Tibial artery (tissue), 4 donors: ENCODE data around the gene HDAC4.

Source experiments
- DNase-seq, 2 donors: peaks; one replicate each; pipeline ENCODE4 v3.0.0-alpha.2; 2019
- H3K27ac ChIP-seq, 2 donors: fragments of 200-600 bp; sonication (generic) in 1 of 2; 1 replicate in 1 of 2; 2 replicates in 1 of 2; pipeline ENCODE4 v1.5.1; 2018 to 2019; ENCODE audit warnings: mild to moderate bottlenecking in 1 of 2
- H3K27me3 ChIP-seq, 2 donors: fragments of 200-600 bp; sonication (generic) in 1 of 2; one replicate each; pipeline versions ENCODE4 v1.5.1 to v1.6.0; 2016 to 2019
- H3K36me3 ChIP-seq, 3 donors: fragments of 200-600 bp; sonication (generic) in 2 of 3; one replicate each; pipeline ENCODE4 v1.5.1; 2016 to 2019; ENCODE audit warnings: mild to moderate bottlenecking in 2 of 3
- H3K4me1 ChIP-seq, 4 donors: fragments of 200-600 bp; sonication (generic) in 2 of 4; 1 replicate in 3 of 4; 2 replicates in 1 of 4; pipeline ENCODE4 v1.5.1; 2016 to 2019
- H3K4me3 ChIP-seq, 2 donors: fragments of 200-600 bp; sonication (generic) in 1 of 2; 1 replicate in 1 of 2; 2 replicates in 1 of 2; pipeline ENCODE4 v1.5.1; 2018 to 2019; ENCODE audit warnings: mild to moderate bottlenecking in 2 of 2
- H3K9me3 ChIP-seq, 3 donors: fragments of 200-600 bp; sonication (generic) in 1 of 3; one replicate each; pipeline ENCODE4 v1.5.1; 2016 to 2019
- intact Hi-C: fragments of 100-400 bp; cut with DNase I; formaldehyde crosslinking; loops from one replicate; pipeline ENCODE4 v1.15.0; 2023; ENCODE audit warnings: low total_unique reads
- TF ChIP-seq, protein P1 (sequence below), 2 experiments: fragments of 200-600 bp in 1 of 2; fragments of 450-650 bp in 1 of 2; IDR thresholded peaks; one replicate each; pipeline ENCODE4 v1.5.1; 2017 to 2019; ENCODE audit warnings: antibody characterized with exemption in 2 of 2, mild to moderate bottlenecking in 1 of 2, moderate library complexity in 1 of 2

Gene HDAC4

DNA sequence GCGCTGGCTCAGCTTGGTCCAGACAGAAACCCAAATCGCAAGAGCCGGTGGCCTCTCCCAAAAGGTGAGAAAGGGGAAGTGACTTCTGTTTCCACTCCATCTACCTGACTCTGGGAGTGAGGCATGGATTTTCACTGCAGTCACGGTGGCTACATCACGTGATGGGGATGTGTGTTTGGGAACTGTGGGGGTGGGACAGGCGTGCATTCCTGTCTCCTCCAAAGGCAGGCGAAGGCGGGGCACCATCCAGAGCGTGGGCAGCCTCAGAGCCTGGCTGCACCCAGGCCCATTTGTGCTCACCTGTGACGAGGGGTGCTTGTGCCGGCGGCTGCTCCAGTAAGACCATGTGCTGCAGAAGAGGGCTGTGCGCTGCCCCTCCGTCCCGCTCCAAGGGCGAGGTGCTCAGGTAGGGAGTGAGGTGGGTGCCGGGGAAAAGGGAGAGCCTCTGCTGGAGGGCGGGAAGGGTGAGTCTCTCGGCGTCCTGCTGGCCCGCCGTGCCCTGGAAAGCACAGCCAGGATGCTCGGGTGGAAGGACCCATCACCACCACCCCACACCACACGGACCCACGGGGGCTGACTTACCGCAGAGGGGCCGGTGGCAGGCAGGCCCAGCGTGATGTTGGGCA is 266.8 kb downstream of the HDAC4 start:
- intact Hi-C loops, result no loop called here

DNA sequence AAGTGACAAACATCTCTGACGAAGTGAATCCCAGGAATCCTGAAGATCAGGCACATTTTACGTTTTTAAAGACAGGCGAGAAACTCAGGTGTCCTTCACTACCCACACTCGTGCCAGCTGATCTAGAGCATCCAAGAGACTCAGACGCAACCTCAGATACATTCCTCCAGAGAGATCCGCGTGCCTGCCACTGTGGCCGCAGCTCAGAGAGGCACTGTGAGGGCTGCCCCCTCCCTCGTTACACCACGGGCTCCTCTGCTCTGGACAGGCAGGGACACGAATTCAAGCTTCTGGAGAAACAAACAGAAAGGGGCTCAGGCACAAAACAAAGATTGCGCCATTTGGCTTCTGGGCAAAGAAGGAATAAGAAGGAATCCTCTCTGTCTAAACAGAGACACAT is 268.0 kb downstream of the HDAC4 start:
- no peaks in the 10 kb centered on the region for H3K9me3 ChIP-seq
- intact Hi-C loops, result no loop called here
- H3K27ac ChIP-seq, result no peak overlapping the region
- H3K36me3 ChIP-seq, result peaks cover 42 to 92% (median 86%) of the 10 kb centered on the region in 3 donors
- TF ChIP-seq, protein P1, sequence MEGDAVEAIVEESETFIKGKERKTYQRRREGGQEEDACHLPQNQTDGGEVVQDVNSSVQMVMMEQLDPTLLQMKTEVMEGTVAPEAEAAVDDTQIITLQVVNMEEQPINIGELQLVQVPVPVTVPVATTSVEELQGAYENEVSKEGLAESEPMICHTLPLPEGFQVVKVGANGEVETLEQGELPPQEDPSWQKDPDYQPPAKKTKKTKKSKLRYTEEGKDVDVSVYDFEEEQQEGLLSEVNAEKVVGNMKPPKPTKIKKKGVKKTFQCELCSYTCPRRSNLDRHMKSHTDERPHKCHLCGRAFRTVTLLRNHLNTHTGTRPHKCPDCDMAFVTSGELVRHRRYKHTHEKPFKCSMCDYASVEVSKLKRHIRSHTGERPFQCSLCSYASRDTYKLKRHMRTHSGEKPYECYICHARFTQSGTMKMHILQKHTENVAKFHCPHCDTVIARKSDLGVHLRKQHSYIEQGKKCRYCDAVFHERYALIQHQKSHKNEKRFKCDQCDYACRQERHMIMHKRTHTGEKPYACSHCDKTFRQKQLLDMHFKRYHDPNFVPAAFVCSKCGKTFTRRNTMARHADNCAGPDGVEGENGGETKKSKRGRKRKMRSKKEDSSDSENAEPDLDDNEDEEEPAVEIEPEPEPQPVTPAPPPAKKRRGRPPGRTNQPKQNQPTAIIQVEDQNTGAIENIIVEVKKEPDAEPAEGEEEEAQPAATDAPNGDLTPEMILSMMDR (IDR thresholded peaks at IDR 0.05), result no peak
- DNase-seq, result no peak
- H3K27me3 ChIP-seq, result no peaks in the 10 kb centered on the region
- no peak overlapping the region for H3K4me3 ChIP-seq
- no peaks in the 10 kb centered on the region for H3K4me1 ChIP-seq

More for the DNA sequence above, 266.8 kb downstream of the HDAC4 start:
- Histone ChIP-seq H3K27me3 (no peaks in the 10 kb centered on the region), H3K4me3 (no peak overlapping the region), H3K27ac (no peak overlapping the region), H3K36me3 (peaks cover 47 to 93% (median 90%) of the 10 kb centered on the region in 3 donors), H3K4me1 (no peaks in the 10 kb centered on the region), H3K9me3 (no peaks in the 10 kb centered on the region)
- no peak for DNase-seq
- TF ChIP-seq, protein P1 (IDR thresholded peaks at IDR 0.05), result no peak

DNA sequence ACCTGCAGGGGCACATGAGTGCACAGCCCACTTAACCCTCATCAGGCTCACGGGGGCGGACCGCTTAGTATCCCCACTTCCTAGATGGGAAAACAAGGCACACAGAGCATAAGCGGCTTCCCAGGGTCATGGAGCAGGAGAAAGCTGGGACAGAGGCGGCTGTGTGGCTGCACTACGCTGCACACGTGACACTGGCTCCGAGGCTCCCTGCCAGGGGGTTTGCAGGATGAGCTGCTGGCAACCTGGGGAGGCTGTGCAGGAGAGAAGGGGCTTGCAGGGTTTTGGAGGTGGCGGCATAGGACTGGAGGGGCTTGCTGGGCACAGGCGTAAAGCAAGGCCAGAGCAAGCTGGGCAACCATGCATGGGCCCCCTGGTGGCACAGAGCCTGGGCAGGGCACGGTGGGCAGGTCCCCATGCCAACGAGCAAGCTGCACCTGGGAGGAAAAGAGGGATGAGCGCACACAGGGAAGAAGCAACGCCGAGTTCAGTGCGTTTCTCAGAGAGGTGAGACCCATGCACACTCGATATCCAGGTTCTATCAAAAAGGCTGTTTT is 268.6 kb downstream of the HDAC4 start:
- Histone ChIP-seq H3K4me1 (no peaks in the 10 kb centered on the region), H3K27me3 (no peaks in the 10 kb centered on the region), H3K4me3 (no peak overlapping the region), H3K27ac (no peak overlapping the region), H3K36me3 (peaks cover 42 to 86% (median 80%) of the 10 kb centered on the region in 3 donors), H3K9me3 (no peaks in the 10 kb centered on the region)
- no peak for DNase-seq
- intact Hi-C loops, result no loop called here
- TF ChIP-seq, protein P1 (IDR thresholded peaks at IDR 0.05), result no peak

DNA sequence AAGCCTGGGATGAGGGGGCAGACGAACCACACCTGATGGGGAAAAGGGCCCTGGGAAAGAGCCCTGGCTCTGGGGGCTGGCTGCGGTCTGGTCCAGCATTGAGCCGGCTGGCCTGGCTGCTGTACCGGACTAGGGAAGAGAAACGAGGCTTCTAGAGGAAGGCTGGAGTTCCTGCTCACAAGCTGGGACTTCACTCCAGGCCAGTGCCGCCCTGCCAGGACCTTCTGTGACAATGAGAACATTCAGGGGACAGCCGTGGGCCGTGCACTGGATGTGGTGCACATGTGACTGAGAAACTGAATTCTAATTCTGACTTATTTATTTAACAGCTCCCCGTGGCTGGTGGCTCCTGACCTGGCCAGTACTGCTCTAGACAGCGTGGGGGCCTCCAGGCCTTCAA is 269.3 kb downstream of the HDAC4 start:
- Histone ChIP-seq H3K4me1 (no peaks in the 10 kb centered on the region), H3K27ac (no peak overlapping the region), H3K9me3 (no peaks in the 10 kb centered on the region), H3K4me3 (no peak overlapping the region), H3K36me3 (peaks cover 43 to 86% (median 81%) of the 10 kb centered on the region in 3 donors), H3K27me3 (no peaks in the 10 kb centered on the region)
- TF ChIP-seq, protein P1 (IDR thresholded peaks at IDR 0.05), result no peak
- intact Hi-C loops, result no loop called here
- no peak for DNase-seq

DNA sequence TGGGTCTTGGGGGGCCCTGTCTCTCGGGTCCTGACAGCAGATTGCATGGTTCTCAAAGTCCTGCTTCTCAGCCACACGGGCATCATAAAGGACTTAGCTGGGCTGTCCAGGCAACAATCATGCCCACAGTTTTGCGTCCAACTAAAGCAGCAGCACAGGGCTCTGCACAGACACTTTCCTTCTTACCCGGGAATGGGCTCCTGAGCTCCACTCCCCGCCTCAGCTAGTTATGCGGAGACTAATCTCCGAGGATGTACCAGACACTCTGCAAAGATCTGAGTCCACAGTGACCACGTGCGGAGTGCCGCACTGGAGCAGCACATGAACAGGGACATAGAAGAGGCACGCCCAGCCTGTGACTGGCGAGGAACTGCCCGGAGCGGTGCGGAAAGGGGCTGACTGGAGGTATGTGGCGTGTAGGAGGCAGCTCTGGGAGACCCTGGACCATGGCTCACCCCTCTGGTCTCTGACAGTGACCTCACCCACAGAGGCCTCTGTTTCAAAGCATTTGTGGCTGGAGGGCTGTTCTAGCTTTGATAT is 270.0 kb downstream of the HDAC4 start:
- Histone ChIP-seq H3K27ac (no peak overlapping the region), H3K4me1 (no peaks in the 10 kb centered on the region), H3K4me3 (no peak overlapping the region), H3K9me3 (no peaks in the 10 kb centered on the region), H3K27me3 (no peaks in the 10 kb centered on the region), H3K36me3 (peaks cover 49 to 86% (median 81%) of the 10 kb centered on the region in 3 donors)
- intact Hi-C loops, result no loop called here
- TF ChIP-seq, protein P1 (IDR thresholded peaks at IDR 0.05), result no peak
- no peak for DNase-seq
